Fibroblast of lung (primary cell): ENCODE results near the gene DIAPH1. TPM values are rescaled to one million over a fixed set of nuclear protein-coding genes. Genes with fewer than 3 reads are reported as not detected.

Experiments used
- DNase-seq, 2 donors: peaks; one replicate each; pipeline versions ENCODE4 v3.0.0 to v3.0.0-alpha.2; 2010; ENCODE audit warnings: low read depth in 2 of 2
- H2AFZ ChIP-seq: 2 replicates; pipeline ENCODE4 v1.5.1; 2012; ENCODE audit warnings: low read length, control low read depth, inconsistent platforms
- H3K27ac ChIP-seq: 2 replicates; pipeline ENCODE4 v1.5.1; 2011; ENCODE audit warnings: low read length, control low read depth; ENCODE audit not compliant: insufficient read depth
- H3K27me3 ChIP-seq: 2 replicates; pipeline ENCODE4 v1.5.1; 2011; ENCODE audit warnings: mild to moderate bottlenecking, low read length; ENCODE audit not compliant: control insufficient read depth, insufficient read depth
- H3K36me3 ChIP-seq: 2 replicates; pipeline ENCODE4 v1.5.1; 2011; ENCODE audit warnings: low read length; ENCODE audit not compliant: control insufficient read depth, insufficient read depth
- H3K4me1 ChIP-seq: 2 replicates; pipeline ENCODE4 v1.5.1; 2011; ENCODE audit warnings: low read length; ENCODE audit not compliant: control insufficient read depth, insufficient read depth; ENCODE audit errors: extremely low read depth
- H3K4me2 ChIP-seq: 2 replicates; pipeline ENCODE4 v1.5.1; 2011; ENCODE audit warnings: low read length, control low read depth; ENCODE audit not compliant: insufficient read depth; ENCODE audit errors: extremely low read depth
- H3K4me3 ChIP-seq, 4 experiments: fragments of 200-600 bp in 1 of 4; sonication (generic) in 1 of 4; replicated peaks in 1 of 4; 2 replicates each; pipeline ENCODE4 v1.5.1; 2011 to 2016; ENCODE audit warnings: low read length in 4 of 4, low read depth in 3 of 4, mild to moderate bottlenecking in 3 of 4, control low read depth in 2 of 4, inconsistent platforms in 1 of 4, mixed read lengths in 1 of 4; ENCODE audit not compliant: insufficient read depth in 1 of 4; ENCODE audit errors: control extremely low read depth in 1 of 4
- H3K79me2 ChIP-seq: 2 replicates; pipeline ENCODE4 v1.5.1; 2012; ENCODE audit warnings: mild to moderate bottlenecking, low read length, inconsistent platforms; ENCODE audit not compliant: control insufficient read depth, insufficient read depth
- H3K9ac ChIP-seq: 2 replicates; pipeline ENCODE4 v1.5.1; 2011; ENCODE audit warnings: mild to moderate bottlenecking, low read length, control low read depth; ENCODE audit not compliant: insufficient read depth
- H3K9me3 ChIP-seq: 2 replicates; pipeline ENCODE4 v1.5.1; 2012; ENCODE audit warnings: low read depth, low read length; ENCODE audit not compliant: control insufficient read depth, insufficient read depth
- H4K20me1 ChIP-seq: 2 replicates; pipeline ENCODE4 v1.5.1; 2011; ENCODE audit warnings: low read length; ENCODE audit not compliant: control insufficient read depth, insufficient read depth; ENCODE audit errors: extremely low read depth
- EZH2 ChIP-seq: IDR thresholded peaks from 2 replicates; pipeline ENCODE4 v1.5.1; 2012; ENCODE audit warnings: low read length, control low read depth, mild to moderate bottlenecking; ENCODE audit errors: missing control alignments
- polyA plus RNA-seq, 2 donors: library from polyadenylated mRNA; depleted of rRNA in 1 of 2; stranded (reverse) in 1 of 2; unstranded in 1 of 2; fragments of >200 nt; gene quantifications; 2 replicates each; pipeline ENCODE4 v1.2.1, GENCODE V29; 2011 to 2012; ENCODE audit warnings: missing spikeins in 1 of 2
- total RNA-seq: library from RNA; depleted of rRNA; stranded (reverse); fragments of >200 nt; gene quantifications from 2 replicates; pipeline ENCODE4 v1.2.1, GENCODE V29; 2014
- TF ChIP-seq, protein P1 (sequence below), 2 donors: IDR thresholded peaks in 1 of 2; conservative IDR thresholded peaks in 1 of 2; 1 replicate in 1 of 2; 2 replicates in 1 of 2; pipeline ENCODE4 v1.5.1; 2011 to 2012; ENCODE audit warnings: low read length in 2 of 2, control low read depth in 1 of 2, inconsistent platforms in 1 of 2, low read depth in 1 of 2, mild to moderate bottlenecking in 1 of 2

Gene DIAPH1
- total and polyA plus RNA-seq, 2 donors (not counting 1 experiment from before 2014, with no cell fraction given), result 21.1 to 30.9 TPM

DNA sequence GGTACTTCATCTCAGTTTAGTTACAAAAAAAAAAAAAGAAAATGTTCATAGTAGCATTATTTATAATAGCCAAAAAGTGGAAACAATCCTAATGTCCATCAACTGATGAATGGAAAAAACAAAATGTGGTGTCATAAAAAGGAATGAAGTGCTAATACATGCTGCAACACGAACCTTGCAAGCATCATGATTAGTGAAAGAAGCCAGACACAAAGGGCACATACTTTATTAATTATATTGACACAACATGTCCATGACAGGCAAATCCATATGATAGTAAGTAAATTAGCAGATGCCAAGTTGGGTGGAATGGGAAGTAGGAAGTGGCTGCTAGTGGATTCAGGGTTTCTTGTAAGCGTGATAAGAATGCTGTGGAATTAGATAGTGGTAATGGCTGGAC lies 75.7 kb downstream of the DIAPH1 start:
- H3K4me1 ChIP-seq, result no peaks in the 10 kb centered on the region
- no peak overlapping the region for H3K9ac ChIP-seq
- no peak overlapping the region for H3K4me2 ChIP-seq
- no peaks in the 10 kb centered on the region for H4K20me1 ChIP-seq
- H2AFZ ChIP-seq, result no peak overlapping the region
- H3K79me2 ChIP-seq, result no peaks in the 10 kb centered on the region
- no peak for DNase-seq
- TF ChIP-seq EZH2, result no peak
- TF ChIP-seq, protein P1, sequence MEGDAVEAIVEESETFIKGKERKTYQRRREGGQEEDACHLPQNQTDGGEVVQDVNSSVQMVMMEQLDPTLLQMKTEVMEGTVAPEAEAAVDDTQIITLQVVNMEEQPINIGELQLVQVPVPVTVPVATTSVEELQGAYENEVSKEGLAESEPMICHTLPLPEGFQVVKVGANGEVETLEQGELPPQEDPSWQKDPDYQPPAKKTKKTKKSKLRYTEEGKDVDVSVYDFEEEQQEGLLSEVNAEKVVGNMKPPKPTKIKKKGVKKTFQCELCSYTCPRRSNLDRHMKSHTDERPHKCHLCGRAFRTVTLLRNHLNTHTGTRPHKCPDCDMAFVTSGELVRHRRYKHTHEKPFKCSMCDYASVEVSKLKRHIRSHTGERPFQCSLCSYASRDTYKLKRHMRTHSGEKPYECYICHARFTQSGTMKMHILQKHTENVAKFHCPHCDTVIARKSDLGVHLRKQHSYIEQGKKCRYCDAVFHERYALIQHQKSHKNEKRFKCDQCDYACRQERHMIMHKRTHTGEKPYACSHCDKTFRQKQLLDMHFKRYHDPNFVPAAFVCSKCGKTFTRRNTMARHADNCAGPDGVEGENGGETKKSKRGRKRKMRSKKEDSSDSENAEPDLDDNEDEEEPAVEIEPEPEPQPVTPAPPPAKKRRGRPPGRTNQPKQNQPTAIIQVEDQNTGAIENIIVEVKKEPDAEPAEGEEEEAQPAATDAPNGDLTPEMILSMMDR (conservative IDR thresholded peaks at IDR 0.05 in 1 of 2, IDR thresholded peaks at IDR 0.05 in 1 of 2; ENCODE audit: low read depth in 1 of 2, low read length in 2 of 2), result no peak
- no peak overlapping the region for H3K27ac ChIP-seq
- H3K4me3 ChIP-seq, result no peak overlapping the region
- no peaks in the 10 kb centered on the region for H3K27me3 ChIP-seq
- H3K9me3 ChIP-seq, result peaks cover 2% of the 10 kb centered on the region
- no peaks in the 10 kb centered on the region for H3K36me3 ChIP-seq

DNA sequence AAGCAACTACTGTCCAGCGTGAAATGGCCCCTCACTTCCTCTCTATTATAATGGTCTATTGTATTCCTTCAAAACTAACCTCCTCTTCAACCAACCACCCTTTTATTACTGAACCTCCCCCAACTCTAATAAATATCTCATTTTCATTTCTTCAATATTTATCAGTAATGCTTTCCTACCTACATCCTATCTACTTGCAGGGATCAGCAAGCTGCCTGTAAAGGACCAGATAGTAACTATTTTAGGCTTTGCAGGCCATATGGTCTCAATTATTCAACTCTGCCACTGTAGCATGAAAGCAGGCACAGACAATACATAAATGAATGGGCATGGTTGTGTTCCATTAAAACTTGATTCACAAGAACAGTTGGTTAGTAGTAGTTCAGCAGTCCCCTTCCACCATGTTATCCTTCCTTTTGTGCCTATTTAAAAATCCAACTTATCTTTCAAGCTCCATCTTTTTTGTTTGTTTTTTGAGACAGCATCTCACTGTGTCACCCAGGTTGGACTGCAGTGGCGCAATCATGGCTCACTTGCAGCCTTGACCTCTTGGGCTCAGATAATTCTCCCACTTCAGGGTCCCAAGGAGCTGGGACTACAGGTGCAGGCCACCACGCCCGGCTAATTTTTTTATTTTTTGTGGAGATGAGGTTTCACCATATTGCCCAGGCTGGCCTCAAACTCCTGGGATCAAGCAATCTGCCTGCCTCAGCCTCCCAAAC lies 84.1 kb downstream of the DIAPH1 start:
- H2AFZ ChIP-seq, result no peak overlapping the region
- no peaks in the 10 kb centered on the region for H3K27me3 ChIP-seq
- H3K9ac ChIP-seq, result no peak overlapping the region
- no peak for DNase-seq
- no peak overlapping the region for H3K27ac ChIP-seq
- no peaks in the 10 kb centered on the region for H4K20me1 ChIP-seq
- no peaks in the 10 kb centered on the region for H3K9me3 ChIP-seq
- no peak overlapping the region for H3K4me3 ChIP-seq
- no peaks in the 10 kb centered on the region for H3K79me2 ChIP-seq
- H3K4me2 ChIP-seq, result no peak overlapping the region
- TF ChIP-seq EZH2, result no peak
- TF ChIP-seq, protein P1 (conservative IDR thresholded peaks at IDR 0.05 in 1 of 2, IDR thresholded peaks at IDR 0.05 in 1 of 2; ENCODE audit: low read depth in 1 of 2, low read length in 2 of 2), result no peak
- H3K4me1 ChIP-seq, result peaks cover 8% of the 10 kb centered on the region
- H3K36me3 ChIP-seq, result no peaks in the 10 kb centered on the region

DNA sequence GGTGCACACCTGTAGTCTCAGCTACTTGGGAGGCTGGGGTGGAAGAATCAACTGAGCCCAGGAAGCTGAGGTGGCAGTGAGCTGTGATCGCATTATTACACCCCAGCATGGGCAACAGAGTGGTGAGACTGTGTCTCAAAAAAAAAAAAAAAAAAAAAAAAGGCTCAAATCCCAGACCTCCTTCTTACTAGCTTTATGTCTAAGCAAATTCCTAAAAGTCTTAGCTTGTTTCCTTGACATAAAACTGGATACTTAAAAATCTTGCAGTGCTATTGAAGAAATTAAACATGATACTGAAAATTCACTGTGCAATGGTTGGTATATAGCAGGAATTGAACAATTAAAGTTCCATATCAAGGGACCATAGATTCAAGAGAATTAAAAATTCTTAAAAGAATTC lies 84.9 kb downstream of the DIAPH1 start:
- H3K79me2 ChIP-seq, result no peaks in the 10 kb centered on the region
- no peak overlapping the region for H3K4me3 ChIP-seq
- no peak overlapping the region for H3K4me2 ChIP-seq
- H4K20me1 ChIP-seq, result no peaks in the 10 kb centered on the region
- no peak overlapping the region for H3K9ac ChIP-seq
- H3K4me1 ChIP-seq, result peaks cover 14% of the 10 kb centered on the region
- H3K9me3 ChIP-seq, result no peaks in the 10 kb centered on the region
- no peaks in the 10 kb centered on the region for H3K36me3 ChIP-seq
- H2AFZ ChIP-seq, result no peak overlapping the region
- H3K27ac ChIP-seq, result no peak overlapping the region
- DNase-seq, result no peak
- TF ChIP-seq, protein P1 (conservative IDR thresholded peaks at IDR 0.05 in 1 of 2, IDR thresholded peaks at IDR 0.05 in 1 of 2; ENCODE audit: low read depth in 1 of 2, low read length in 2 of 2), result no peak
- no peak for TF ChIP-seq EZH2
- H3K27me3 ChIP-seq, result no peaks in the 10 kb centered on the region
